Activated naive CD4-positive, alpha-beta T cell treated with anti-CD3 and anti-CD28 coated beads, Interleukin-2, amount 50 U/mL, for 24 hours (primary cell): ENCODE measurements around the gene ADIPOR2.

Experiments used
- H3K27ac Mint-ChIP-seq: one replicate; pipeline ENCODE4 v1.8.0; 2021; ENCODE audit warnings: mild to moderate bottlenecking, mixed read lengths
- H3K27me3 Mint-ChIP-seq: one replicate; pipeline ENCODE4 v1.8.0; 2021; ENCODE audit warnings: mixed read lengths
- H3K36me3 Mint-ChIP-seq: one replicate; pipeline ENCODE4 v1.8.0; 2021; ENCODE audit warnings: mixed read lengths
- H3K4me1 Mint-ChIP-seq: one replicate; pipeline ENCODE4 v1.8.0; 2021; ENCODE audit warnings: mixed read lengths
- H3K4me3 Mint-ChIP-seq: one replicate; pipeline ENCODE4 v1.8.0; 2021; ENCODE audit warnings: mild to moderate bottlenecking, mixed read lengths
- H3K9me3 Mint-ChIP-seq: one replicate; pipeline ENCODE4 v1.8.0; 2021; ENCODE audit warnings: mixed read lengths

ADIPOR2 gene

DNA sequence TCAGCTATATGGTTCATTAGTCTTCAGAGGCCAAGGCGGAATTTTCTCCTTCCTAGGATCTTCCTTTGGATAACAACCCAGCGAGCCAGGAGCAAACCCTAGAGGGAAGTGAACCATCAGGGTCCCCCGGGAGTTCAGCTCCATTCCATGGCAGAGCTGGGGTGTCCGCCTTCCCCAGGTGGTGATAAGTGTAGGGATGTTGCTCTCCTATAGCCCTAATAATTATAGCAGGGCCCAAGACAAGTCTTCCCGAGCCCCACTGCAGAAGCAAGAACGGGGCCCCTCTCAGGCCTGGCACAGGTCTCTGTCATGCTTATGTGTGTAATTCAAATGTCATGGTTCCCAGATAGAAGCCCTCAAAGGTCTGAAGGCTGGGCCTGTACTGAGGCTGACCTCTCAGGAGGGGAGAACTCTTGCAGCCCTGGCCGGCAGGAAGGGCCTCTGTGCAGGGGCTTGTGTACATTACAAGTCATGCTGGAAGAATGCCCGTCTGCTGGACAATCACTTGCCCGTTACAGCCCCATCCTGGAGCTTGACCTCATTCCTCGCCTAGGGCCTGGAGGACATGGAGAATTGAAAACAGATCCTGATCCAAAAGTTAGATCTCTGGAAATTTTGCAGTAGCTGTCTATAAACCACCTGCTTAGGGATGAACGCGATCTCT, 146.8 kb downstream of the ADIPOR2 start:
- Mint-ChIP-seq H3K4me1 (no peaks in the 10 kb centered on the region), H3K9me3 (no peaks in the 10 kb centered on the region), H3K36me3 (no peaks in the 10 kb centered on the region), H3K27me3 (peaks cover 4% of the 10 kb centered on the region), H3K27ac (no peak overlapping the region), H3K4me3 (no peak overlapping the region)
